Measurements from ENCODE around the gene KCNK18.
A peak's percentile ranks its signal among the peaks of the same experiment; 100 is the strongest.

The KCNK18 gene

GRCh38 chr10:117186832-117187615 is 10.3 kb upstream of the KCNK18 start:
- peaks cover 14% of the 10 kb centered on the region for H3K27me3 Mint-ChIP-seq
- no peaks in the 10 kb centered on the region for H3K4me1 Mint-ChIP-seq
- no peak overlapping the region for H3K27ac Mint-ChIP-seq
- H3K36me3 Mint-ChIP-seq = no peaks in the 10 kb centered on the region
- ATAC-seq (ENCODE audit: low read depth) (no peak), DNase-seq (ENCODE audit: low spot score in 2 of 2) (no peak)
- no peak overlapping the region for H3K4me3 Mint-ChIP-seq
- H3K9me3 Mint-ChIP-seq = peaks cover 6% of the 10 kb centered on the region

DNA sequence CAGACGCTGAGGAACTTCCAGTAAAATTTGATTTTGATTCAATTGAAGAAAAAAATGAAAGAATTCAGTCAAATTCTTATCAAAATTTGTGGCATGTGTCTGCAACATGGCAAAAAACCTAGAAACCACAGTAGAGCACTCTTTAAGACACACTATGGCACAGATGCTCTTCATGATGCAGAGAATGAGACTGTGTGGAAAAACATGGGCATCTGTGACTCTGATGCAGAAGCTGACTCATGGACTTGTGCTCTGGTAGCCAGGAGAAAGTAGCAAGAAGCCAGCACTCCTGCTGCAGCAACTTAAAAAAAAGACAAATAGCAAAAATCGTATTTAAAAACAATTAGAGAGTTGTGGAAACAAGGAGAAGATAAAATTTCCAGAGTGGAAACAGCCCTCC is 8.9 kb upstream of the KCNK18 start:
- Mint-ChIP-seq H3K4me3 (no peak overlapping the region), H3K36me3 (no peaks in the 10 kb centered on the region), H3K27ac (no peak overlapping the region), H3K27me3 (peaks cover 7% of the 10 kb centered on the region), H3K4me1 (no peaks in the 10 kb centered on the region), H3K9me3 (peaks cover 6% of the 10 kb centered on the region)
- ATAC-seq (ENCODE audit: low read depth) (no peak), DNase-seq (ENCODE audit: low spot score in 2 of 2) (no peak)

DNA sequence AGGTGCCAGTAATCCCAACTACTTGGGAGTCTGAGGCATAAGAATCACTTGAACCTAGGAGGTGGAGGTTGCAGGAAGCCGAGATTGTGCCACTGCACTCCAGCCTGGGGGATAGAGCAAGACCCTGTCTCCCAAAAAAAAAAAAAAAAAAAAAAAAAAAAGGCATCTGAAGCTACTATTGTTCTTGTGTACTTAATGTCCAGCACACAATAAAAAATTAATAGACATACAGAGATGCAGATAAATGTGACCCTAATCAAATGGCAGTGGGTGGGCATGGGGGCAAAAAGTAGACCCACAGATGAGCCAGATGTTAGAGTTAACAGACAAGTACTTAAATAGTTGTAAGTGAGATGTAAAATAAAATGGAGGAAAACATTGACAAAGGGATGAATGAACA is 7.7 kb upstream of the KCNK18 start:
- ATAC-seq (ENCODE audit: low read depth) (no peak), DNase-seq (ENCODE audit: low spot score in 2 of 2) (no peak)
- no peaks in the 10 kb centered on the region for H3K4me1 Mint-ChIP-seq
- no peaks in the 10 kb centered on the region for H3K36me3 Mint-ChIP-seq
- H3K4me3 Mint-ChIP-seq = no peak overlapping the region
- H3K27me3 Mint-ChIP-seq = peaks cover 4% of the 10 kb centered on the region
- H3K27ac Mint-ChIP-seq = no peak overlapping the region
- peaks cover 8% of the 10 kb centered on the region for H3K9me3 Mint-ChIP-seq

GRCh38 chr10:117198088-117198487 is 799 bp downstream of the KCNK18 start:
- no peak for ATAC-seq (ENCODE audit: low read depth)
- Mint-ChIP-seq H3K9me3 (peaks cover 2% of the 10 kb centered on the region), H3K4me1 (no peaks in the 10 kb centered on the region), H3K27ac (no peak overlapping the region), H3K36me3 (no peaks in the 10 kb centered on the region), H3K4me3 (no peak overlapping the region), H3K27me3 (peaks cover 2% of the 10 kb centered on the region)
- DNase-seq (ENCODE audit: low spot score in 2 of 2) = no peak

- Mint-ChIP-seq H3K27me3 (peaks cover 6% of the 10 kb centered on the region), H3K9me3 (peaks cover 2% of the 10 kb centered on the region), H3K4me3 (no peak overlapping the region), H3K4me1 (no peaks in the 10 kb centered on the region), H3K27ac (no peak overlapping the region), H3K36me3 (peaks cover 2% of the 10 kb centered on the region)
- ATAC-seq (ENCODE audit: low read depth) = no peak
- no peak for DNase-seq (ENCODE audit: low spot score in 2 of 2)
Observed at GRCh38 chr10:117201826-117202225, 4.5 kb downstream of the KCNK18 start.

GRCh38 chr10:117204316-117204715 is 7.0 kb downstream of the KCNK18 start:
- ATAC-seq (ENCODE audit: low read depth) (no peak), DNase-seq (ENCODE audit: low spot score in 2 of 2) (no peak)
- Mint-ChIP-seq H3K27me3 (peaks cover 4% of the 10 kb centered on the region), H3K4me3 (no peak overlapping the region), H3K27ac (no peak overlapping the region), H3K36me3 (peaks cover 2% of the 10 kb centered on the region), H3K4me1 (no peaks in the 10 kb centered on the region), H3K9me3 (peaks cover 2% of the 10 kb centered on the region)

DNA sequence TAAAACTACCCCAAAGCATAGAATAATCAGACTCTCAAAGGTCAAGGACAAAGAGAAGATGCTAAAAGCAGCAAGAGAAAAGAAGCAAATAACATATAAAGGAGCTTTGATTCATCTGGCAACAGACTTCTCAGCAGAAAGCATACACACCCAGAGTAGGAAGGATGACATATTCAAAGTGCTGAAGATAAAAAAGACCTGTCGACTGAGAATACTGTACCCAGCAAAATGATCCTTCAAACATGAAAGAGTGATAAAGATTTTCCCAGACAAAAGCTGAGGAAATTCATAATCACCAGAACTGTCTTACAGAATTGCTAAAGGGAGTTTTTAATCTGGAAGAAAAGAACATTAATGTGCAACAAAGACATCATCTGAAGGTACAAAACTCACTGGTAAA is 14.9 kb downstream of the KCNK18 start:
- no peak for ATAC-seq (ENCODE audit: low read depth)
- no peaks in the 10 kb centered on the region for H3K4me1 Mint-ChIP-seq
- H3K36me3 Mint-ChIP-seq = no peaks in the 10 kb centered on the region
- H3K27me3 Mint-ChIP-seq = peaks cover 11% of the 10 kb centered on the region
- H3K4me3 Mint-ChIP-seq = no peak overlapping the region
- peaks cover 11% of the 10 kb centered on the region for H3K9me3 Mint-ChIP-seq
- DNase-seq (ENCODE audit: low spot score in 2 of 2) = no peak
- H3K27ac Mint-ChIP-seq = no peak overlapping the region

GRCh38 chr10:117214401-117214800 is 17.1 kb downstream of the KCNK18 start:
- H3K36me3 Mint-ChIP-seq = no peaks in the 10 kb centered on the region
- H3K27me3 Mint-ChIP-seq = peaks cover 15% of the 10 kb centered on the region
- DNase-seq (ENCODE audit: low spot score in 2 of 2) (no peak), ATAC-seq (ENCODE audit: low read depth) (no peak)
- H3K27ac Mint-ChIP-seq = no peak overlapping the region
- H3K9me3 Mint-ChIP-seq = peaks cover 11% of the 10 kb centered on the region
- H3K4me1 Mint-ChIP-seq = no peaks in the 10 kb centered on the region
- H3K4me3 Mint-ChIP-seq = no peak overlapping the region

GRCh38 chr10:117215079-117215478 is 17.8 kb downstream of the KCNK18 start:
- H3K27me3 Mint-ChIP-seq = peaks cover 12% of the 10 kb centered on the region
- no peak overlapping the region for H3K4me3 Mint-ChIP-seq
- no peak overlapping the region for H3K27ac Mint-ChIP-seq
- H3K4me1 Mint-ChIP-seq = no peaks in the 10 kb centered on the region
- H3K36me3 Mint-ChIP-seq = no peaks in the 10 kb centered on the region
- DNase-seq (ENCODE audit: low spot score in 2 of 2) = no peak
- no peak for ATAC-seq (ENCODE audit: low read depth)
- H3K9me3 Mint-ChIP-seq = peaks cover 11% of the 10 kb centered on the region

DNA sequence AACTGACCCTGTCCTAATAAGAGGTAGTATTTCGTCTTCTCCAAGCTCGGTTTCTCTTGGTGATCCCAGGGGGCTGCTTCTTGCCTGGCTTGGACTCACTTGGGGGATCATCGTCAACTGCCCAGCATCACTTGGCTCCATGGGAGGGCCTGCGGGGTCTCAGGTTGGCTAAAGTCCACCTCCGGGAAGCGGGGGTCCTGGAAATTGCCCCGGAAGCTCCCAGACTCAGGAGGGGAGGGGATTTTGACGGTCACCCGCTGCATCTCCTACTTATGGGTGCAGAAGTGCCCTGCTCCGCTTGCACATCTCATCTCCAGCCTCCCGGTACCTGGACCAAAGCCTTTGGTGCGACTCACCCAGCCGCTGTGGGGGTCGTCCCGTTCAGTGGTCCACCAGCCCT is 18.7 kb downstream of the KCNK18 start:
- H3K9me3 Mint-ChIP-seq = peaks cover 11% of the 10 kb centered on the region
- no peaks in the 10 kb centered on the region for H3K36me3 Mint-ChIP-seq
- H3K27ac Mint-ChIP-seq = no peak overlapping the region
- H3K4me3 Mint-ChIP-seq = peak overlapping the region; percentile 62
- no peaks in the 10 kb centered on the region for H3K4me1 Mint-ChIP-seq
- H3K27me3 Mint-ChIP-seq = peaks cover 15% of the 10 kb centered on the region
- ATAC-seq (ENCODE audit: low read depth) = no peak
- DNase-seq (ENCODE audit: low spot score in 2 of 2) = no peak

DNA sequence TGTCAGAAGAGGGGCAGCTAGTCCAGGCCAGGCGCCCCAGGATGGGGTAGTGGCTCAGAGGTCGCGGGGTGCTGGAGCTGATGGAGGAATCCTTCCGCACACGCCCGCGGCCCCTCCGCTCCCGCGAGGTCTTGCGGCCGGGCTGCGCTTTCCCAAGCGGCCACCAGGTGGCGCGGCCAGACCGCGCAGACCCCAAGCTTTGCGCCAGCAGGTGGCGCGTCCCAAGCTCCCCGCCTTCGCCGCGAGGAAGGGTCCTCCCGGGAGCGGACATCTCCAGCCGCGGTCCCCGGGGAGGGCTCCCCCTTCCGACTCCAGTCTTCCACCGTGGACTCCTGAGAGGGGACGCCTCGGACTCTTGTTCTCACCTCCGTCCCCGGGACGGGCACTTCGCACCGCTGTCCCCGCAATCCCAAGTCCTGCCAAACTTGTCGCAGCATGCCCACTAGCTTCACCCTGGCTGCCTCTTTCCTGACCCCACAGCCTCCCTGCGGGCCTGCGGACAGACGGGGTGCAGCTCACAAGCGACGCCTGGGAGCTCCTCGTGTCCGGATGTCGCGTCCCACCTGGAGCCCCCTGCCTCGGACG is 19.4 kb downstream of the KCNK18 start:
- Mint-ChIP-seq H3K4me3 (peak overlapping the region; percentile 72), H3K4me1 (no peaks in the 10 kb centered on the region), H3K9me3 (peaks cover 6% of the 10 kb centered on the region), H3K27ac (no peak overlapping the region), H3K27me3 (peaks cover 15% of the 10 kb centered on the region), H3K36me3 (no peaks in the 10 kb centered on the region)
- DNase-seq (ENCODE audit: low spot score in 2 of 2) (peak; percentile 57 to 78), ATAC-seq (ENCODE audit: low read depth) (peak; percentile 84)

- Mint-ChIP-seq H3K4me3 (peak overlapping the region; percentile 72), H3K36me3 (no peaks in the 10 kb centered on the region), H3K9me3 (peaks cover 2% of the 10 kb centered on the region), H3K27ac (no peak overlapping the region), H3K27me3 (peaks cover 15% of the 10 kb centered on the region), H3K4me1 (no peaks in the 10 kb centered on the region)
- DNase-seq (ENCODE audit: low spot score in 2 of 2) (no peak), ATAC-seq (ENCODE audit: low read depth) (no peak)
Observed at GRCh38 chr10:117217196-117217761, 20.0 kb downstream of the KCNK18 start.

GRCh38 chr10:117218654-117219053 is 21.4 kb downstream of the KCNK18 start:
- peaks cover 20% of the 10 kb centered on the region for H3K27me3 Mint-ChIP-seq
- no peak overlapping the region for H3K27ac Mint-ChIP-seq
- no peak for DNase-seq (ENCODE audit: low spot score in 2 of 2)
- no peak for ATAC-seq (ENCODE audit: low read depth)
- H3K9me3 Mint-ChIP-seq = no peaks in the 10 kb centered on the region
- no peaks in the 10 kb centered on the region for H3K4me1 Mint-ChIP-seq
- H3K4me3 Mint-ChIP-seq = no peak overlapping the region
- no peaks in the 10 kb centered on the region for H3K36me3 Mint-ChIP-seq

DNA sequence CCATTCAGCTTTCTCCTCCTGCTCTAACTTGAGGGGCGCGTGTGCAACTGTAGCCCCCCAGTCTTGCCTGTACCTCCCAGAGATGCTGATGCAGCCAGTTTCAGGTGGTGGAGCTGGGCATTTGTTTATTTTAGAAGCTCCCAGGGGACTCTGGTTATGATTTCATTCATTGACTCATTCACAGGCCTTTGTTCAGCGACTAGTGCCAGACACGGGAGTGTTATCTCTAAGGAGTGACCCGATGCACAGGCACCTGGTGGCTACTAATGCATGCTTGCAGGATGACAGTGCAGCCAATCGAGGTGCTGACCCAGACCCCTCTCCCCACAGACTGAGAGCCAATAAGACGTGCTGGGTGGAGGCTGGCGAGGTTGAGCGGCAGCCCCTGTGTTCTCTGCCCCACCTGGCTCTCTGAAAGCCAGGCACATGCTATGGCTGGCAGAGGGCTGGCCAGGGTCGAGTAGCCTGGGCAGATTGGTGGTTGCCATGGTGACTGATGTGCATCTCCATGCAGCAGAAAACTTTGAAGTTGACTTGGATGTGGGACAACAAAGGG is 23.9 kb downstream of the KCNK18 start:
- Mint-ChIP-seq H3K36me3 (no peaks in the 10 kb centered on the region), H3K9me3 (no peaks in the 10 kb centered on the region), H3K4me3 (no peak overlapping the region), H3K4me1 (no peaks in the 10 kb centered on the region), H3K27ac (no peak overlapping the region), H3K27me3 (peaks cover 12% of the 10 kb centered on the region)
- DNase-seq (ENCODE audit: low spot score in 2 of 2) (no peak), ATAC-seq (ENCODE audit: low read depth) (no peak)
